Heart left ventricle (tissue), 13 donors: Measurements from ENCODE around the gene BCAR1.

Experiments
- CTCF ChIP-seq, 12 donors: fragments of 200-600 bp; sonication (generic) in 4 of 12; IDR thresholded peaks; one replicate each; pipeline versions ENCODE4 v1.5.0 to v1.8.0; 2018 to 2022; ENCODE audit warnings: antibody characterized with exemption in 12 of 12, mild to moderate bottlenecking in 5 of 12
- POLR2A ChIP-seq, 2 donors: fragments of 450-650 bp; IDR thresholded peaks; one replicate each; pipeline ENCODE4 v1.6.1; 2017; ENCODE audit warnings: antibody characterized with exemption in 2 of 2, mild to moderate bottlenecking in 2 of 2, moderate library complexity in 2 of 2
- donor health status: ischemic (EF 13 %, LVEDD 7.1; RV severe dilation, severe dysfunction).
- donor health status: DM: no; HTN: yes; CAD: no.
- donor health status: DM: no; HTN: no; CAD: no.
- donor health status: ischemic (EF 25% LVEDD 6.9; RV normal size, moderate dysfunction).
- donor health status: ischemic (EF 25% LVEDD 5.7; RV mildly dilated, moderate dysfunction).
- donor health status: ischemic (EF 35%, LVEDD 5.7; RV mildly dilated, moderate dysfunction).
- donor health status: nonischemic (EF 11% LVEDD 7.7; RV severe dilation, severe dysfunction).
- donor health status: DM: yes; HTN: yes; CAD: no.
- donor health status: PGD.
- donor health status: ischemic (EF 29% LVEDD 5.4; RV normal size, mild dysfunction).
- donor health status: nonischemic (EF 23%, LVEDD 6.1; RV moderate dilation, normal function).

GRCh38 chr16:75197522-75198134 is 53.8 kb downstream of the BCAR1 start:
- TF ChIP-seq CTCF (IDR thresholded peaks at IDR 0.05) (no peak), POLR2A (IDR thresholded peaks at IDR 0.05) (no peak)
